A673 (cell line): Measurements from ENCODE around the gene FAM124A. TPM values are rescaled to one million over a fixed set of nuclear protein-coding genes. Genes with fewer than 3 reads are reported as not detected.

Experiments
- BruUV-seq: library from RNA; stranded (reverse); fragments of 400-500 nt; replicated peaks from 2 replicates; lab custom pipeline; 2021; lab: Mats Ljungman, UMichigan
- CTCF ChIA-PET: fragments of 300-600 bp; sonication (Branson Sonifier 250); formaldehyde crosslinking; loops from one replicate; lab custom pipeline; 2022; ENCODE audit warnings: antibody characterized with exemption; lab: Charles Lee
- POLR2A ChIA-PET: fragments of 300-600 bp; sonication (Branson Sonifier 250); formaldehyde crosslinking; loops from one replicate; lab custom pipeline; 2022; ENCODE audit warnings: antibody characterized with exemption; ENCODE audit not compliant: low non-redundant PET; lab: Charles Lee
- DNase-seq: peaks from one replicate; pipeline ENCODE4 v3.0.0-alpha.2; 2015; ENCODE audit warnings: low spot score
- H3K27ac ChIP-seq: fragments of 200-600 bp; sonication (generic); 2 replicates; pipeline ENCODE4 v1.5.1; 2016; ENCODE audit warnings: mixed run types, low read depth, mild to moderate bottlenecking, mixed read lengths, antibody characterized with exemption, low read length; ENCODE audit not compliant: poor library complexity, severe bottlenecking
- H3K27me3 ChIP-seq: fragments of 200-600 bp; sonication (generic); replicated peaks from 2 replicates; pipeline ENCODE4 v1.6.1; 2017; ENCODE audit warnings: mixed run types, low read depth, mild to moderate bottlenecking, mixed read lengths, antibody characterized with exemption, low read length; ENCODE audit not compliant: insufficient read depth, poor library complexity
- H3K36me3 ChIP-seq: fragments of 200-600 bp; sonication (generic); 2 replicates; pipeline ENCODE4 v1.6.1; 2016; ENCODE audit warnings: mixed run types, mild to moderate bottlenecking, mixed read lengths, antibody characterized with exemption, low read length; ENCODE audit not compliant: insufficient read depth, poor library complexity, severe bottlenecking
- H3K4me1 ChIP-seq: fragments of 200-600 bp; sonication (generic); 2 replicates; pipeline ENCODE4 v1.6.1; 2017; ENCODE audit warnings: mixed run types, mild to moderate bottlenecking, mixed read lengths, antibody characterized with exemption, low read length; ENCODE audit not compliant: insufficient read depth, poor library complexity, severe bottlenecking
- H3K4me3 ChIP-seq: fragments of 200-600 bp; sonication (generic); 2 replicates; pipeline ENCODE4 v1.5.1; 2016; ENCODE audit warnings: low read depth, mixed run types, mild to moderate bottlenecking, mixed read lengths, low read length; ENCODE audit not compliant: poor library complexity, severe bottlenecking
- H3K9me3 ChIP-seq: fragments of 200-600 bp; sonication (generic); 2 replicates; pipeline ENCODE4 v1.6.1; 2016; ENCODE audit warnings: mixed run types, low read depth, mild to moderate bottlenecking, mixed read lengths, antibody characterized with exemption, low read length; ENCODE audit not compliant: poor library complexity, severe bottlenecking
- EZH2 ChIP-seq: fragments of 200-600 bp; sonication (generic); IDR thresholded peaks from 2 replicates; pipeline ENCODE4 v1.6.1; 2017; ENCODE audit warnings: borderline replicate concordance, low read depth, mild to moderate bottlenecking, mixed read lengths, antibody characterized with exemption, low read length; ENCODE audit not compliant: poor library complexity, severe bottlenecking
- intact Hi-C: fragments of 100-400 bp; cut with micrococcal nuclease; formaldehyde crosslinking; loops from one replicate; pipeline ENCODE4 v1.10.0; 2022; ENCODE audit not compliant: unreplicated experiment
- total RNA-seq: library from RNA; stranded (reverse); gene quantifications from 2 replicates; pipeline ENCODE4 v1.2.3, GENCODE V29; 2021
- TF ChIP-seq, protein P1 (sequence below): fragments of 300-800, 200-600 bp; sonication (generic); conservative IDR thresholded peaks from 2 replicates; pipeline ENCODE4 v1.5.1; 2017; ENCODE audit warnings: low read depth, mild to moderate bottlenecking, antibody characterized with exemption, low read length, moderate library complexity, mixed read lengths

Gene FAM124A
- total RNA-seq, 1 experiment from 2014 or later: 2.1 TPM

DNA sequence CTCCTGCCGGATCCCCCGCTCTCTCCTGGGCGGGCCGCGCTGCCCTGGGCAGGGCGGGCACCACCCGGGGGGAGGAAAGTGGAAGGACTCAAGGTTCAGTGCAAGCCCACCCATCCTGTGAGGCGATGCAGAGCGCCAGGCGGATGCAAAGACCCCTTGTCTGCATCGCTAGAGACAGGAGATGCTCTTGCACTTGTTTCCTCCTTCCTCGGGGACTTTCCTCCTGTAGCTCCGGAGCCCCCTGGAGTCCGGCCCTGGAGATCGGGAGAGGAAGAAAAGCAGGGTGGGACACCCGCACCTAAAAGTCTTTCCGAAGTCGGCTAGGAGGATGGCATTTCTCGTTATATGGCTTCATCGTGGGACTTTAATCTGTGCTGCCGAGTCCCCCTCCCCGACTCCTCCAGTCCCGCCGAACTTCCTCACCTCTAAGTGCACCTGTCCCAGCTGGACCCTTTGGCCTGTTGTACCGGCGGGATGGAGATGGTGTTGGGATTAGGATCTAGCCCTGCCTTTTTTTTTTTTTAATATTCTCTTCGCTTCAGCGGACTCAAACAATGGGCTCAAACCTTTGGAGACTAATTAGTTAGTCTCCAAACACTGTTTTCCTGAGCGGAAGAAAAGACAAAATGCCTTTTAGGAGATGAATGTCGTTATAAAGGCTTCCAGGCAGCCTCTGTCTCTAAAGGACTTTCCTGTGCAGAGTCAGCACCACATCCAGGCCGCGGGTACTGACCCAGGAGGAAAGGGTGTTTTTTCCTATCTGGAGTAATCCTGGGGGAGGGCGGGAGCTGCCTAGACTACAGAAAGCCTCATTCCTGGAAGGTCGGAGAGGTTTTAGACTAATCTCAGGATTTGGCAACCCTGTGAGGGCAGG is 725 bp downstream of the FAM124A start:
- DNase-seq: peak; percentile 52
- Histone ChIP-seq H3K9me3 (no peaks in the 10 kb centered on the region), H3K4me1 (peaks cover 16% of the 10 kb centered on the region), H3K36me3 (no peaks in the 10 kb centered on the region), H3K27ac (peak overlapping the region; percentile 44), H3K27me3 (peaks cover 4% of the 10 kb centered on the region), H3K4me3 (peak overlapping the region; percentile 64)
- TF ChIP-seq, protein P1, sequence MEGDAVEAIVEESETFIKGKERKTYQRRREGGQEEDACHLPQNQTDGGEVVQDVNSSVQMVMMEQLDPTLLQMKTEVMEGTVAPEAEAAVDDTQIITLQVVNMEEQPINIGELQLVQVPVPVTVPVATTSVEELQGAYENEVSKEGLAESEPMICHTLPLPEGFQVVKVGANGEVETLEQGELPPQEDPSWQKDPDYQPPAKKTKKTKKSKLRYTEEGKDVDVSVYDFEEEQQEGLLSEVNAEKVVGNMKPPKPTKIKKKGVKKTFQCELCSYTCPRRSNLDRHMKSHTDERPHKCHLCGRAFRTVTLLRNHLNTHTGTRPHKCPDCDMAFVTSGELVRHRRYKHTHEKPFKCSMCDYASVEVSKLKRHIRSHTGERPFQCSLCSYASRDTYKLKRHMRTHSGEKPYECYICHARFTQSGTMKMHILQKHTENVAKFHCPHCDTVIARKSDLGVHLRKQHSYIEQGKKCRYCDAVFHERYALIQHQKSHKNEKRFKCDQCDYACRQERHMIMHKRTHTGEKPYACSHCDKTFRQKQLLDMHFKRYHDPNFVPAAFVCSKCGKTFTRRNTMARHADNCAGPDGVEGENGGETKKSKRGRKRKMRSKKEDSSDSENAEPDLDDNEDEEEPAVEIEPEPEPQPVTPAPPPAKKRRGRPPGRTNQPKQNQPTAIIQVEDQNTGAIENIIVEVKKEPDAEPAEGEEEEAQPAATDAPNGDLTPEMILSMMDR: peak; percentile 27; the same call in 1 of the 2 replicates
- TF ChIP-seq EZH2: no peak
- CTCF ChIA-PET: interaction anchor here (0.6 to 1.0 kb wide), 4 partner anchors 63 to 74 kb away, joined by 3 to 5 read pairs (median 4); no protein-coding TSS in a partner anchor
- no TSS peak for BruUV-seq
- intact Hi-C loops: loop anchor here (5.0 to 10.0 kb wide), 2 partner anchors 64 to 68 kb away; no protein-coding TSS in a partner anchor
- POLR2A ChIA-PET: no interaction called here

DNA sequence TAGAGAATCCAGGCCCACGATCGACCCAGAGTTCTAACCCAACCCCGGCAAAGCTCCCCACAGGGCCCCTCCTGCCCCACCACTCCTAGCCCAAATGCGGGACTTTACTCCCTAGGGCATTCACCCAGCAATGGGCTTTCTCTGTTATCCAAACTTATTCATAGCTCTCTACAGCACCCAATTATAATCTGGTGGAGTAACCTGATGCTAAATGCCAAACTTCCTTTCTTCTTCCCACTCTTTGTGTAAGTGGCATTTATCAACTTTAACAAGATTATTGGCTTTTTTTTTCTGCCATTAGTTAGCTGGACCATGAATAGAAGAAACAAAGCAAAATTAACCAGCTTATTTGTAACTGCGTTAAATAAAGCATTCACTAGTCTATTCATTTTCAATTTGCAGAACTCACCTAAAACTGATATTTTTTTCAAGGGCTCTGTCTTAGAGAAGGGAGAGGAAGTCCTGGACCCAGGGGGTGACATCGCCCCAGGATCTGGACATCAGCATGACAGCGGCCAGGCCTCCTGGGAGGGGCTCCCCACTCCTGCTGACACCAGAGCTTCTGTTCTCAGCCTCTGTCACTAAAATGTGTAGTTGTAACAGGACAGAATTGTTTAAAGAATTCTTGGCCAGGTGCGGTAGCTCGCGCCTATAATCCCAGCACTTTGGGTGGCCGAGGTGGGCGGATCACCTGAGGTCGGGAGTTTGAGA is 1.5 kb downstream of the FAM124A start:
- no peak for DNase-seq
- POLR2A ChIA-PET: no interaction called here
- no peak overlapping the region for H3K4me3 ChIP-seq
- H3K36me3 ChIP-seq: no peaks in the 10 kb centered on the region
- TF ChIP-seq, protein P1: no peak
- no peak for TF ChIP-seq EZH2
- H3K27ac ChIP-seq: no peak overlapping the region
- peaks cover 4% of the 10 kb centered on the region for H3K27me3 ChIP-seq
- intact Hi-C loops: loop anchor here (5.0 to 10.0 kb wide), 2 partner anchors 64 to 69 kb away; no protein-coding TSS in a partner anchor
- CTCF ChIA-PET: interaction anchor here (0.6 to 0.8 kb wide), 2 partner anchors 62 to 65 kb away, joined by 3 to 5 read pairs; no protein-coding TSS in a partner anchor
- BruUV-seq: no TSS peak
- H3K4me1 ChIP-seq: peaks cover 14% of the 10 kb centered on the region
- H3K9me3 ChIP-seq: no peaks in the 10 kb centered on the region

DNA sequence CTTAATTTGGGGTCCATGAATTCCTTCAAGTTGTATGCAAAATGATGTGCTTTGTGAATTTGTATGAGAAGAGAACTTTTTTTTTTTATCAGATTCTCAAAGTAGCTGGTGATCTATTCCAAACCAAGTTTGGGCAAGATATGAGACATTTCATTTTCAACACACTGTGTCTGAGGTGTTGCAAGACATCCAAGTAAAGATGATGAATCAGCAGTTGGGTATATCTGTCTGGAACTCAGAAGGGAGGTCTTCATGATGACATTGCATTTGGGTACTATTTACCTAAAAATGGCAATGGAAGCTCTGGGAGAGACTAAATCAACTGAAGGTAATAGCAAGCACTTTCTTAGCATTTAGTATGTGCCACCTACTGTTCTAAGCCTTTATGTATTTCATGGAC is 2.8 kb downstream of the FAM124A start:
- no peaks in the 10 kb centered on the region for H3K36me3 ChIP-seq
- POLR2A ChIA-PET: interaction anchor here (0.6 kb wide), 2 partner anchors 35 to 228 kb away, joined by 3 to 6 read pairs; no protein-coding TSS in a partner anchor
- no TSS peak for BruUV-seq
- H3K9me3 ChIP-seq: no peaks in the 10 kb centered on the region
- TF ChIP-seq, protein P1: no peak
- no peak for TF ChIP-seq EZH2
- no peak for DNase-seq
- H3K4me1 ChIP-seq: peaks cover 14% of the 10 kb centered on the region
- no peak overlapping the region for H3K27ac ChIP-seq
- no peak overlapping the region for H3K4me3 ChIP-seq
- H3K27me3 ChIP-seq: peaks cover 4% of the 10 kb centered on the region
- CTCF ChIA-PET: interaction anchor here (0.6 kb wide), 1 partner anchor 420 kb away, joined by 3 read pairs; no protein-coding TSS in a partner anchor
- intact Hi-C loops: loop anchor here (5.0 to 10.0 kb wide), 2 partner anchors 70 to 572 kb away; no protein-coding TSS in a partner anchor
